GM11168 (cell line): ENCODE results near the gene SRD5A1.
"Not testable (repeated sequence)": the region's sequence is repeated elsewhere in the genome, so short reads cannot be mapped to it uniquely, and the experiment has no call there.

Experiments
- in situ Hi-C: fragments of 300-500 bp; cut with MboI; formaldehyde crosslinking; loops from one replicate; pipeline ENCODE4 v1.12.0; 2022; ENCODE audit warnings: low sequenced_read_pairs; ENCODE audit not compliant: unreplicated experiment

Gene SRD5A1

DNA sequence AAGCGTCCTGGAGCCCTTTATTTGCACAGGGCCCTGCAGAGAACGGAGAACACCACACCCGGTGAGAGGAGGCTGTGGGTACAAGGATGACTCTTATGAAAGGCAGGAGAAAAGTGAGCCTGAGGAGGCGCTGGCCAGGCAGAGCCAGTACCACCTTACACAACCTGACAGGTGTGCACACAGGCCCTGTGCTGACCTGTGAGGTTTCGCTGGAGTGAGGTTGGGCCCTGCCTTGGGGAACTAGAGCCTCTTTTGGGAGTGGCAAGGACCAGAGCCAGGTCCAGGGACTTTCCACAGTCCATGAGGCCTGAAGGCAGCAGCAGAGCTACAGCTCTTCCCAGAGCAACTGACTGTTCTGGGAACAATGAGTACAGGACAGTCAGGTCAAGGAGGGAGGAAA lies 3.1 kb downstream of the SRD5A1 start:
- in situ Hi-C loops: loop anchor here (10.0 kb wide), 1 partner anchor 79 kb away; the partner anchor contains the start of gene TENT4A

DNA sequence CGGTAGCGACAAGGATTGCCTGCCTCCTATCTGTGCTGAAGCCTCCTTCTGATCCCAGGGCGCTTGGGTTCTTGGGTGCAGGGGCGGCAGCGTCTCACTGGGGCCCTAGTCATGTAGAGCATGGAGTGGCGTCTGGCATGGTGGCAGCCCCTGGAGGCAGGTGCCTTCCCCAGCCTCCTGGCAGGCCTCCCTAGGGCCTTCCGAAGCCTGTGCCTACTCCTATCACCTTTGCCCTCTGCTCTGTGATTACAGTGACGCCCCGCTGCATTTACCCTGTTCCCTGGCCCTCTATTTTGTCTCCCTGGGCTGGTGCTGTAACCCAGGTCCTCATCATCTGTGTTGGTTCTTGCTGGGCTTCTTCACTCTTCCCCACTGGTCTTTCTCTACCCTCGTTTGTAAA lies 3.8 kb downstream of the SRD5A1 start:
- in situ Hi-C loops: loop anchor here (10.0 kb wide), 1 partner anchor 78 kb away; the partner anchor contains the start of gene TENT4A

DNA sequence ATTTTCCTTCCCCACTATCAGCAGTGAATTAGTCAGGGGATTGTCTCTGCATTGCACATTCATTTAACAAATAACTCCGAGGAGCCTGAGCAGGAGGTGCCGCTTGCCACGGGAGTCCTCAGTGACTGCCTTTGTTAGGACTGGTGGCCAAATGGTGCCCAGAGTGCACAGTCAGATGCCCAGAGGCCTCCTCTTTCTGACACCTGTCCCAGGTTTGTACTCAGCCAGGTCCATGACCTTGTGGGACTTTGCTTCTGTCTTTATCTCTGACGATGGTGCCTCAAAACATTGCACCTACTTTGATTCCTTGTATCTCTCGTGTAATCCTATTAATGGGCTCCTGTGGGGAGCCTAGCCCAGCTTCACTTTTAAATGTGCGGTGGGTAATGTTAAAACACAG lies 4.3 kb downstream of the SRD5A1 start:
- in situ Hi-C loops: loop anchor here (10.0 kb wide), 1 partner anchor 77 kb away; the partner anchor contains the start of gene TENT4A

DNA sequence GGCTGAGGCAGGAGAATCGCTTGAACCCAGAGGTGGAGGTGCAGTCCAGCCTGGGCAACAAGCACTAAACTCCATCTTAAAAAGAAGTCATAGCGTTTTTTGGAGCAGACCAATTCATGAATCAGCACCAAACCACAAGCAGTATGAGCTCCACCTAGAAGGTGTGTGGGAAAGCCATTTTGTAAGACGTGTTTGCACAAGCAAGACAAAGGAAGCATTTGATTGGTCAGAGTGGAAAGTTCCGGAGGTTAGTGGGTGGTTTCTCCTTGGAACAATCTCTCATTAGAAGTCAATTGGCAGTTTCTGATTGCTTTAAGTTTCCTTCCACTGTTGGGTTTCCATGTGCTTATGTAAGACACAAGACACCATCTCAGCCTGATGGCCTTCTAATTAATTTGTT lies 5.0 kb downstream of the SRD5A1 start:
- in situ Hi-C loops: loop anchor here (10.0 kb wide), 1 partner anchor 77 kb away; the partner anchor contains the start of gene TENT4A

DNA sequence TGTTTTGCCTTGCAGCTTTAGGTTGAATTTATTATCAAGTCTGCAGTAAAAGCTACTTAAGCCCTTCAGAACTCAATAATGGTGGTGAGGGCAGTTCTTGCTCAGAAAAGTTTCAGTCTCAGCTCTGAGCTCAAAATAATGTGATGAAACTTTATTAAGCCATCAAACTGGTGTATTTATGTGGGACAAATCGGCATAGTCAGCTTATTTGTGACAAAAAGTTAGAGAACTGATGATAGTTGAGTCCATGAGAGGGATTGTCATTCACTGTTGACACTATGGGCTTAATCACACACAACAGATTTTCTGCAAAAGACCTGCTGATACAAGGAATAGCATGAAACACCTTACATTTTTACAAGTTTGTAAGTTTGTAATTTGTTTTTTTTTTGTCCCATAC lies 9.4 kb downstream of the SRD5A1 start:
- in situ Hi-C loops: no loop called here

DNA sequence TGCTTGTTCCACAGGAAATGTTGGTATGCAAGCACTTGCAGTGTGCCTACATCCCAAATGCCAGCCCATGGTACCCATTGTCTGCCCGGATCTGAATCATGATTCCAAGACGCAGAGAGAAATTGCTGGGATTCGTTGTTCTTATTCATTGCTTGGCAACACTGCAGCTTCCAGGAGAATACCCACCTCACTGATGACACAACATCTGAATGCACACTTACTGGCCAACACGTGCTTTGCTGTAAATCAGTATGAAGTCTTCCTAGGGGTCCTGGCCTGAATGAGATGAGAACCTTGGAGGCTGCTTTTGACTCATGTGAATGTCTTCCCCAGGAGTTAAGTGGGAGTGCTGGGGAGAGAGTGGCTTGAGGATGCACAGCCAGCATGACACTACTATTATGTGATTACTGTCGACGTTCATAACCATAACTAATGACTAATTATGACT lies 11.6 kb downstream of the SRD5A1 start:
- in situ Hi-C loops: no loop called here

DNA sequence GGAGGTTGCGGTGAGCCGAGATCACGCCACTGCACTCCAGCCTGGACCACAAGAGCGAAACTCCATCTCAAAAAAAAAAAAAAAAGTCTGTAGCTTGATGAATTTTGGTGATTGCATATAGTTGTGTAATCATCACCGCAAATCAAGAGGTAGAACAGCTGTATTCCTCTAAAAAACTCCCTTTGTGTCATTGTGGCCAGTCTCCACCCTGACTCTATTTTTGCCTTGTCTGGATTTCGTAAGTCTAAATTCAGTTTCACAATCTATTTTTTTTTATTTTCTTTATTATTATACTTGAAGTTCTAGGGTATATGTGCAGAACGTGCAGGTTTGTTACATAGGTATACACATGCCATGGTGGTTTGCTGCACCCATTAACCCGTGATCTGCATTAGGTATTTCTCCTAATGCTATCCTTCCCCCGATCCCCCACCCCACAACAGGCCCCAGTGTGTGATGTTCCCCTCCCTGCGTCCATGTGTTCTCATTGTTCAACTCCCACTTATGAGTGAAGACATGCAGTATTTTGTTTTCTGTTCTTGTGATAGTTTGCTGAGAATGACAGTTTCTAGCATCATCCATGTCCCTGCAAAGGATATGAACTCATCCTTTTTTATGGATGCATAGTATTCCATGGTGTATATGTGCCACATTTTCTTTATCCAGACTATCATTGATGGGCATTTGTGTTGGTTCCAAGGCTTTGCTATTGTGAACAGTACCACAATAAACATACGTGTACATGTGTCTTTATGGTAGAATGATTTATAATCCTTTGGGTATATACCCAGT lies 12.5 kb downstream of the SRD5A1 start:
- in situ Hi-C loops: not testable (repeated sequence)

DNA sequence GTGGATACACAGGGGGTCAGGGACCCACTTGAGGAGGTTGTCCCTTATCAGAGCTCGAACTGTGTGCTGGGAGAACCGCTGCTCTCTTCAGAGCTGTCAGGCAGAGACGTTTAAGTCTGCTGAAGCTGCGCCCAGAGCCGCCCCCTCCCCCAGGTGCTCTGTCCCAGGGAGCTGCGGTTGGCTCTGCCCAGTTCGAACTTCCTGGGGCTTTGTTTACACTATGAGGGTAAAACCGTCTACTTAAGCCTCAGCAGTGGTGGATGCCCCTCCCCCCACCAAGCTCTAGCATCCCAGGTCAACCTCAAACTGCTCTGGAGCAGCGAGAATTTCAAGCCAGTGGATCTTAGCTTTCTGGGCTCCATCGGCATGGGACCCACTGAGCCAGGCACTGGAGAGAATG lies 15.9 kb downstream of the SRD5A1 start:
- in situ Hi-C loops: no loop called here

DNA sequence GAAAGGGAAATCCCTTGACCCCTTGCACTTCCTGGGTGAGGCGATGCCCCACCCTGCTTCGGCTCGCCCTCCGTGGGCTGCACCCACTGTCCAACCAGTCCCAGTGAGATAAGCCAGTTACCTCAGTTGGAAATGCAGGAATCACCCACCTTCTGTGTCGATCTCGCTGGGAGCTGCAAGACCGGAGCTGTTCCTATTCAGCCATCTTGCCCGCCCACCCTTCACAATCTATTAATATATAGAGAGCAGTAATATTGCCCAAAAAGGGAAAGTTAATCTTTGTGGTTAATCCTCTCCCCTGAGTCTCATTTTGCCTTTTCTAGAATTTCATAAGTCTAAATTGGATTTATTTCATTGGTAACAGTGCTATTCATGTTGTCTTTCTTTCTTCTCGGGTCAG lies 16.4 kb downstream of the SRD5A1 start:
- in situ Hi-C loops: no loop called here

DNA sequence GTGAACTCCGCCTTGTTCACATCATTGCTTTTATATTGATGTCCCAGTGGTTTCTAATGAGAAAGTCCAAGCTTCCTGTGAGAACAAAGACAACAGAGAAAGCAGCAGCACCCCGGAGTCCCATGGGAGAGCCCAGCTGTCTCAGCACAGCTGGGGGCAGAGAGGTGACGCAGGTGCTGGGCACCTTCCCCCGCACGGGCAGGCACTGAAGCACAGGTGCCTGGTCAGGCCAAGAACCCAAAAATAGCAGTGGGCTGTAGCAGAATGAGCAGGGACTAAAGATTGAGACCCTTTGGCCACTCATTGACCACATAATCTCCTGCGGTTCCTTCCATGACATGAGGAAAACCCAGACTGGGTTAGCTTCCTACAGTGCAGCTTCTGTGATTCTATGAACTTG lies 18.8 kb downstream of the SRD5A1 start:
- in situ Hi-C loops: no loop called here

DNA sequence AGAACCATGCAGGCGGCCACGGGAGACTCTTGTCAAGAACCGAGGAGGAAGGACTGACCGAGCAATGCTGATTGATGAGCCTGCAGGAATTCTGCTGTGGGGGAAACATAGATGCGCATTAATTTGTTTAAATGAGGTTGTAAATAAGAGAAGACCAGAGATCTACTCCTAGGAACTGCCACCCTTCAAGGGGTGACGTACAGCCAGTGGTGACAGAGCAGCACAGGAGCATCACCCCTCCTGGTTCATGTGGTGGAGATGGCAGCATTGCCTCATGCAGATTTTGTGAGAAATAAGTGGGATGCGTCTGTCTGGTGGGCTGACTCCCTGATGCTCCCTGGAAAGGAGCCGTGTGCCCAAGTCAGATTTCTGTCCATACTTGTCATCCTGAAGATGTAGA lies 22.2 kb downstream of the SRD5A1 start:
- in situ Hi-C loops: no loop called here

DNA sequence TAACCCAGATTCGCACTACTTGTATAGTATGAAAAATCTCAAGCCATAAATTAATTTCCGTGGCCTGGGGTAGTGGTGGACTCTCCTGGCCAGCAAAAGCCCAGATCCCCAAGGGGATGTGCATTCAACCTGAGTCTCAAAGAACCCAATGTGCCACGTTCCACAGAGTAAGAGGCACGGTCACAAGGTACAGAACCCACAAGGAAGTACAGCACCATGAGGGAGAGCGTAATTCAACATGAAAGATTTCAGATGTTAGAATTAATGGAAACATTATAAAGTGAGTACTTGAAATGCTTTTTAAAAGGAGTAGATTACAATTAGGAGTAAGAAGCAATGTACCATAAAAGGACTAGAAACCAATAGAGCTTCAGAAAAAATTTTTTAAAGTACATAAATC lies 23.4 kb downstream of the SRD5A1 start:
- in situ Hi-C loops: no loop called here

DNA sequence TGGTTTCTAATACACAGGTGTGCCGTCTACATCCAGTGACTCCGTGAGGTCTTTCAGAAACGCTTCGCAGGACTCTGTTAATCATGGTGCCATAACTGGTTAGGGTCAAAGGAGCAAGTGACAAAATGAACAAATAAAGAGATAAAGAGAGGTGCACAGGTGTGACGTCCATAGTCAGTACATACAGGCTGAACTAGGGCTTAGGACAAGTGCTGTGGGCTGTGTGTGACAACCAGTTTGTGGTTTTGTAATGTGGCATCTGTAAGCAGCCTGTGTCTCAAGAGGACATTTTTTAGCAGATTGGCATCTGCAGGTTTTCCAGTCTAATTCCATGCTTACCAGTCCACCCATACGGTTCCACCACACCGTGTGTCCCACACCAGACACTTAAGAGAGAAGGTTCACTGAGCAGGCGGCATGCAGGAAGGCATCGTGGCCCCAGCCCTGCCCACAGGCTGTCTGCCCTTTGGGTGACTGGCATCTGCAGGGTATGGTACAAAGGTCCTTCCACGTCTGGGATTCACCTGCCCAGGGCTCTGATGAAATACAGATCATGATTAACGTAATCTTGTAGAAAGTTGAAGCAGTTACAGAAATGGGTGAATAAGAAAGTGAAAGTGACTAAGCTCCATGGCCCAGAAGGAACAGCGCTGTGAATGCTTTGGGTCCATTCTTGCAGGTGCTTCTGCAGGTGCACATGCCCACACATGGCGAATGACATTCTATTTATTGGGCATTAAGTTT lies 26.9 kb downstream of the SRD5A1 start:
- in situ Hi-C loops: no loop called here

DNA sequence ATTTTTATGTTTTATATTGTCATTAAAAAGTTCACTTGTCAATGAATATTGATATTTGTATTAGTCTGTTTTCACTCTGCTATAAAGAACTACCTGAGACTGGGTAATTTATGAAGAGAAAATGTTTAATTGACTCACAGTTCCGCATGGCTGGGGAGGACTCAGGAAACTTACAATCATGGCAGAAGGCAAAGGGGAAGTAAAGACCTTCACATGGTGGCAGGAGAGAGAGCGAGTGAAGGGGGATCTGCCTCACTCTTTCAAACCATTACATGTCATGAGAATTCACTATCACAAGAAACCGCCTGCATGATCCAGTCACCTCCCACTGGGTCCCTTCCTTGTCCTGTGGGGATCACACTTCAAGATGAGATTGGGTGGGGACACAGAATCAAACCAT lies 27.4 kb downstream of the SRD5A1 start:
- in situ Hi-C loops: no loop called here

DNA sequence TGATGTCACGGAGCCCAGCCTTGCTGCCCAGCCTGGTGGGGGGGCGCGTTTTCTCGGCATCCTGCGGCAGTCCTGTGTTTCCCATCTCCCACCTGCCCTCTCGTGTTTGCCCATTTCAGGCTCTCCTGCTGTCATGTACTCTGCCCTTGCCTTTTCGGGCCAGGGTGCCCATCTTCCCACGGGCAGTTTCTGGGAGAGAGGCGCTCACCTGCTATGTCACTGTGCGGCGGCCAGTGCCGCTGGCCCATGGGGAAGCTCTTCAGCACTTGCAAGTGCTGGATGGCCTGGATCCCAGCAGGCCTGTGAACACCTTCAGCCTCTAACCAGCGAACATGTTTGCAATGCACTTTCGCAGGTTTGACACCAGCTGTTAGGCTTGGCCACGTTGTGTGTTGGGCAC lies 33.5 kb downstream of the SRD5A1 start:
- in situ Hi-C loops: no loop called here

DNA sequence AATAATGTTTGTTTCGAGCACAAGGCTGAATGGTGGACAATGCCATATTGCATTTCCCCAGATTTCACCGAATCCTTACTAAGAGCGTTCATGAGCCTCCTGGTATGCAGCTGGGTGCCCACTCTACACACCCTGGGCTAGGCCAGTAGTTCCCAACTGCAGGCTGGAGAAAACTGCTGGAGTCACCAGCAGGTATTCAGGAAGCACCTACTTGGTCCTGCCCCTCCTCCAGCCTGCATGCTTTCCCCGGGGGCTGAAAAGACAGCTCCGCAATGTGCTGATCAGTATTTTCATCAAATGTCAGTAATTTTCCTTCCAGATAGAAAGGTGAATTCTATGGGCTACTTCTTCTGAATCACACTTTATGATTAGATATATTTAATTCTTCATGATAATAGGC lies 34.4 kb downstream of the SRD5A1 start:
- in situ Hi-C loops: no loop called here

DNA sequence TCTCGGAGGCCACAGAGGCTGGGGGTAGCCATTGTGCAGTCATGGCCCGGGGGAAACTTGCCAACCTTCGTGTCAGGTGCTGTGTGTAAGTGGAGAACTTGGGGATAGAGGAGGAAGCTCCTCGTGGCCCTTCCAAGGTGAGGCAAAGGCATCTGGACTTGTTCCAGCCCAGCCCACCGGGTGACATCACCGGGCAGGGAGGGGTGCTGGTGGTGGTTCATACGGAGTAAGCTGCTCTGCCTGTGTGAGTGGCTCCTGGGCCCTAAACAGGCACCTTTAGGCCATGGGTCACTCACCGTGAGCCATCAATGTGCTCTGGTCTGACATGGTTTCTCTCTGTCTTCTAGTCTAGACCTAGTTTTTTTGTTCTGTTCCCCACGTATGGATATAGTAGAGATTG lies 35.5 kb downstream of the SRD5A1 start:
- in situ Hi-C loops: not testable (repeated sequence)

DNA sequence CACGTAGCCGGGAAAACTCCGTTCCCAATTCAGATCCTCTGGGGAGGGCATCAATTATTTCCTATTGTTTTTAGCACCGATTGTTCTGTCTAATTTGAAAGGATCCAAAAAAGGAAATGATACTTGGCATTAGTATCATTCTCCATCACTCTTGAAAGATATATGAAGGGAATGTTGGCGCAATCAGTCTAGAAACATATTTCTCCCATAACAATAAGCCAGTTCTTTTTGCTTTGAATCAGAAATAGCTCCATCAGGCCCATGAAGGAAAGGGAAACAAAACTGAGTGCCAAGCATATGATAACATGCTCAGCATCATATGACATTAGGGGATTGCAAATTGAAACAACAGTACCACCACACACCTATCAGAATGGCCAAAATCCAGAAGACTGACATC lies 39.8 kb downstream of the SRD5A1 start:
- in situ Hi-C loops: no loop called here

DNA sequence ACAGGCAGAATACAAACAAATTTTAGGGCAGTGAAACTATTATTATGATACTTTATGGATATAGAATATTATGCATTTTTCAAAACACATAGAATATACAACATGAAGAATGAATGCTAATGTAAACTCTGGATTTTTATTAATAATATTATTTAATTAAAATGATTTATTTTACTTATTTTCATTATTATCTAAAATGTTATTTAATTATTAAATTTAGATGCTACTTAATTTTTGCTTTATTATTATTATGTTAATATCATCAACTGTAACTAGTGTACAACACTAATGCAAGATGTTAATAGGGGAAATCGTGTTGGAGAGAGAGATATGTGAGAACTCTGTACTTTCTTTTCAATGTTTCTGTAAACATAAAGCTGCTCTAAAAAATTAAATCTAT lies 40.7 kb downstream of the SRD5A1 start:
- in situ Hi-C loops: no loop called here

DNA sequence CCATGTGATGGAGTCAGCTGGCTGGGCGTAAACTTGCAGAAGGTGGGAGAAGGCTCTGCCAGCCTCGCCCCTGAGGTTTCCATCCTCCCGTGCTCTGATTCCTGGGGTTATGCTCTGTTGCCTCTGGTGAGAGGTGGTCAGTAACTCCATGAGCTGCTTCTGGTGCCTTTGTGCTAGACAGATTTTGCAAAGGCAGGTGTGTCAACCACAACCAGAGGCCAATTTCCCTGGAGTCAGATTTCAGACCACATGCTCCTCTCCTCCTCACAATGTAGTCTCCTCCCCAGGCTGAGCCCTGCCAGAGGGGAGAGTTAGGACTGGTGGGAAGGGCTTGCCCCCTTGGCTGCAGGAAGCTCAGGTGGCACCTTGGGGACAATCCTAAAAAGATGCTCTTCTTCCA lies 41.2 kb downstream of the SRD5A1 start:
- in situ Hi-C loops: no loop called here

DNA sequence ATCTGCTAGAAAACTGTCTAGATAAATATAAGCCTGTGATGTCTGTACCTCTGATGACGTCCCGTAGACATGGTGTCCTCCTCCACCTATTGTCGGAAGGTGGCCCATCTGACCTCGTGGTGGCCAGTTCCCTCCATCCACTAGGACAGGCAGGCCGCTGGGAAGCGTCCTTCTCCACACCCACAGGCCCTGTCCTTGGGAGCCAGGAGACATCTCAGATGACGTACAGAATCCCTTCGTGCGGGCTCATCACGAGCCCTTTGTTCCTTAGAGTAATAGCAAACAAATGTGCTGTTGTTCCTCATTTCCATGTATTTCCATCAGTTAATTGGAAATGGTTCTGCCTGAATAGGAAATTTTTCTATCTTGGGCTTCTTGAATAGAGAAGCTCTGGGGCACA lies 41.6 kb downstream of the SRD5A1 start:
- in situ Hi-C loops: no loop called here
